ENCODE results near the gene SPTBN2. TPM values are rescaled to one million over a fixed set of nuclear protein-coding genes. Genes with fewer than 3 reads are reported as not detected.
"Not testable (repeated sequence)": the region's sequence is repeated elsewhere in the genome, so short reads cannot be mapped to it uniquely, and the experiment has no call there.

Gene SPTBN2
- total RNA-seq, 1 donor from 2014 or later: 18.1 TPM

DNA sequence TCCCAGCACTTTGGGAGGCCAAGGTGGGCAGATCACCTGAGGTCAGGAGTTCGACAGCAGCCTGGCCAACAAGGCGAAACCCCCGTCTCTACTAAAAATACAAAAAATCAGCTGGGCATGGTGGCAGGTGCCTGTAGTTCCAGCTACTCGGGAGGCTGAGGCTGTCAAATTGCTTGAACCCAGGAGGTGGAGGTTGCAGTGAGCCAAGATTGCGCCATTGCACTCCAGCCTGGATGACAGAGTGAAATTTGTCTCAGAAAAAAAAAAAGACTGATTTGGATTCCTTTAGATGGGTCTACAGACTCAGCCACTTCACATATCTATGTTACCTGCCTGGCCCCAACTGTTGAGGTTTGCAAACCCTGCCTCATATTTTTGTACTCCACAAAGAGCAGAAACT is 4.8 kb downstream of the SPTBN2 start:
- DNase-seq (ENCODE audit: low read depth in 2 of 2): not testable (repeated sequence)

DNA sequence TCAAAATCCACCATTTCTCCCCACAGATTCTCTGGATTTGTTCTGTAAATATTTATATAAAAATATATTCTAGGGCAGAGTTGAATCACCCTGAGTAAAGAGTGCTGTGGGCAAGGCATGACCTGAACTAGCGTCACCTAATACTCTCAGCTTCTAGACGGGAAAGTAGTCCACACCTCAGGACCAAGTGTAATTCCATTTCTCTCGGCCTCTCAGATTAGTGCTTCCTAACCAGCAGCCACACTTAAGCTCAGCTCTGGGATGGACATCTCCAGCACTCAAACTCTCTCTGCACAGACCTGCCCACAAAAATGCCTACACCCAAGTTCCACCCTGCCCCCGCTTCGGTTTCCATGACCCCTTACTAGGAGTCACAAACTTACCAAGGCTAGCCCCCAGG is 5.3 kb downstream of the SPTBN2 start:
- no peak for DNase-seq (ENCODE audit: low read depth in 2 of 2)

DNA sequence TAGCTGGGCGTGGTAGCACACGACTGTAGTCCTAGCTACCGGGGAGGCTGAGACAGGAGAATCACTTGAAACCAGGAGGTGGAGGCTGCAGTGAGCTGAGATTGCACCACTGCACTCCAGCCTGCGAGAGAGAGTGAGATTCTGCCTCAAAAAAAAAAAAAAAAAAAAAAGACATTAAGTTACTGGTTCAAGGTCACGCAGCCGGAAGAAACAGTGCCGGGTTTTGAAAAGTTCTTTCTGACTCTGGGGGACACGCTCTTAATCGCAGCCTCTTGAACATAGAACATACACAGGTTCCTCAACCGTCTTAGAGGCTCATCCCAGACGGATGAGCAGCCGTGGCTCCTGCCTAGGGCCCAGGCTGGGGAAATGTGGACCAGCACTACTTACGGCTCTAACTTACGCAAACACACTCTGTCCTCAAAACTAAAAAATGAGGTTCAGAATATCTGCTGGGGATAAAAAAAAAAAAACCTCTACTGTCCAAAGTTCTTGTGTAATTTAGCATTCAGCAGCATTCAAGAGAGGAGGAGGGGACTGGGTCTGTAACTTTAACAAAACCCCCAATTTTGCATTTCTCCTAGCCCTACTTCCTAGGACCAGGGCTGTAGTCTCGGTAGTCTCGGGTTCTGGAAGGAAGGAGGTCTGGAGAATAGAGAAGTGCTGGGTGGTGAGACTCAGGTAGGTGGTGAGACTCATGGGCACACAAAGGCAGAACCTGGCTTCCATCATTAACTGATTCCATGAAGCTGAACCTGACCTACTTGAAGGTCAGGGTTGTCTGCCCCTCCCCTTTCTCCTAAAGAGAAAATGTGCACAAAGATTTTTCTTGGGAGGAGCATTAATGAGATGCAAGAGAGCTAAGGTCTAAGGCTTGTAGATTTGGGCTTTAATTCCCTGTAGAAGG is 6.0 kb downstream of the SPTBN2 start:
- no peak for DNase-seq (ENCODE audit: low read depth in 2 of 2)

DNA sequence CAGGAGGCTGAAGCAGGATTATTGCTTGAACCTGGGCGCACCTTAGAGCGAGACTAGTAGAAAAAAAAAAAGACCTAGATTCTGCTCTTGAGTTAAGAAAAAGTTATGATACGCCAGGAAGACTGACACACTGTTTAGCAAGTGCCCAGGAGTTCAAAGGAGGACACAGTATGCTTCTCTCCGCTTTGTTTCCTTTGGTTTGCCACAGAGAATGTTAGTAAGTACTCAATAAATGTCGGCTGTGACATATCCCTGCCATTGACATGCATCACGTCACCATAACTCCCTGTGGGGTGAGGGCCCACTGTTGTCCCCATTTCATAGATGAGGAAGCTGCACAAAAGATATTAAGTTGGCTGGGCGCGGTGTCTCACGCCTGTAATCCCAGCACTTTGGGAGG is 7.1 kb downstream of the SPTBN2 start:
- no peak for DNase-seq (ENCODE audit: low read depth in 2 of 2)

DNA sequence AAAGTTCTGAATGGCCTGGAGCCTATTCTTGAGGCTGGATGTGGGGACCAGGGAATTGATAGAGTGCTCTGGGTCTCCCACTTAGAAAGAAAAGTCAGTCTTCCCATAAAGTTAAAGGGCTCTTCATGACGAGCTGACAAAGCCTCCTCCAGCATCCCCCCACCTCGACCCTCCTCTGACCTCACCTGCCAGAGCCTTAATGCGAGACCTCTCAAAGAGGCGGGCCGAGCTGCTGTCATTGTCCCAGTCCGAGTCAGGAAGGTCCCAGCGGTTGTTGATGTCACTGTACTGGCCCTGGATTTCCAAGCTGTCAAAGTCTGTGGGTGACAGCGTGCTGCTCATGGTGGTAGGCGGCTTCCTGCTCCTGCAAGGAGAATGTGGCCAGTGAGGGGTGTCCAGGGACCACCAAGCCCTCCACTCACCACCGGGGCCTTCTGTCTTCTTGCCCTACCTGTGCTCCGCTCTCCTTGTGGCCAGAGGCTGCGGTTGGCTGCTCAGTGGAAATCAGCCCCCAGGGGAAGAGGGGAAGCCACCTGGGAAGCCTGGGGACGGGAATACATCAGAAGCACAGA is 8.0 kb downstream of the SPTBN2 start:
- no peak for DNase-seq (ENCODE audit: low read depth in 2 of 2)

DNA sequence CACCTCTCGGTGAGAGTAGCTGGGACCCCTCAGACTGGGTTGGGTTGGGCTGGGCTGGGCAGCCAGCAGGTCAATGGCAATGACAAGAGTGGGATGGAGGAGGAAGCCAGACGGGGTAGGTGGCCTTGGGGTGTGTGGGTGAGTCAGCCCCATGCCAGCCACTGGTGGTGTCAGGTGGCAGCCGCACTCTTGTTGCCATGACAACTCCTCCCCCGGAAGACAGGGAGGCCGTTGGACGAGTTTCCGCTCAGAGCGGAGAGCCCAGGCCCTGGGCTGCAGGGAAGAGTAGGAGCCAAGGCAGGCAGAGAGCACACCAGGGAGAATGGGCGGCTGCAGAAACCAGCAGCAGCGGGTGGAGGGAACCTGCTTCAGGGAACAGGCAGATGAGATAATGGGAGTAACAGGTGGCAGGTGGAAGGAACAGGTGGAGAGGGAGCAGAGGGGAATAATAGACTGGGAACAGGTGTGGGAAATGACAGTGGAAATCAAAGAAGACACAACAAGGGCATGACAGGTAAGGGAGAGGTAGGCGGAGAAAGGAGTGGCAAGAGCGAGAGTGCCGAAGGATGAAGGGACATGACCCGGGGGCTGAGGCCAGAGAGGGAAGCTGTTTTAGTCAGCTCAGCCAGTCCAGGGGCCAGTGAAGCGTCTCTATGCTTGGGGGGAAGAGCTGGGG is 8.7 kb downstream of the SPTBN2 start:
- peak; percentile 18 to 69 for DNase-seq (ENCODE audit: low read depth in 2 of 2)

DNA sequence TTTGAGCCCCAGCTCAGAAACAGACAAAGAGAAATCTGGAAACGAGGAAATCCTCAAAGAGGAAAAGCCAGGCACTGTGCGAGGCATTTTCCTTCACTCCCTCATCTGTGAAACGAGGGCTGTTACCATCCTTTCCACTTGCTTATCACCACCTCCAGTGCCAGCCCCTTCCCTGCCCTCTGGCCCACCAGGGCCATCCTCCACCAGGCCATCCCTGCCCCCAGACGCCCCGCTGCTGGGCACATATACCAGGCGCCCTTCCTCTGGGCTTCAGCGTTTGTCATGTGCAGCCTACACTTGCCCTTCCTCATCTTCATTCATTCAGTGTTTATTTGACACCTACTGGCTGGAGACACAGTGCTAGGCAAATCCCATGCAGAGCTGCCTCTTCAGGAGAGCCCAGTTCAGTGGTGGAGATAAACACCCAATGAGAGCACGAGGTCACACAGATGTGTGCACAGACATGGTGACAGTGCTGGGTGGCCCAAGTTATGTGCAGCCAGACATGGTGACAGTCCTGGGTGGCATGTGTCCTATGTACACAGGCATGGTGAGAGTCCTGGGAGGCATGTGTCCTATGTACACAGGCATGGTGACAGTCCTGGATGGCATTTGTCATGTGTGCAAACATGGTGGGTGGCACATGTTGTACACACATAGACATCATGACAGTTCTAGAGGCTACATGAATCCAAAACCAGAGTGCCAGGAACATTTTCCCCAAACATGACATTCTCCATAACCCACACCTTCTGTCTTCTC is 9.7 kb downstream of the SPTBN2 start:
- no peak for DNase-seq (ENCODE audit: low read depth in 2 of 2)

DNA sequence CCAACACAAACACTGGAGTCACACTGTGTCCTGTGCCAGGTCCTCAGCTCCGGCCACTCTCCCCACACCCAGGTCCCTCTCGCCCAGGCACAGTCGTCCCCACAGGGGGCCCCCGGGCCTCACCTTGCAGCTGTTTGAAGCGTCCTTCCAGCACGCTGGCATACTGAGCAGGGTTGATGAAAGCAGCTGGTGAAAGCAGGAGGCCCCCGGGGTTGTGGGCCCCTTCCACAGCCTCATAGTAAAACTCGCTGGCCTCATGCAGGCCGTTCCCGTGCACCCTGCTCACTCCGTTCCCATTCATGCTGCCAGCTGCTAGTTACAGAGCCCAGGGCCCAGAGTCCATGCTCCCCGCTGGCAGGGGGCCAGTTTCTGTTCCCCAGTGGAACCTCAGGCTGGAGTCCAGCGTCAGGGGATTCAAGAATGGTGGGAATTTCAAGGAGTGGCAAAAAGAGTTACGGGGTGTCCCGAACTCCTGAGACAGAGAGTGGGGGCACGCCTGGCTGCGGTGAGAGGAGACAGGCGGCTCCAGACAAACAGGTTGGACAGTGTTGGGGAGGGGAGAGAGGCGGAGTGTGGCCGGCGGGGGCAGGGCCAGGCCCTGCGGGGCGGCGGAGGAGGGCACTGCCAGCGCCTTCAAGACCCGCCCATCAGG is 10.6 kb downstream of the SPTBN2 start:
- no peak for DNase-seq (ENCODE audit: low read depth in 2 of 2)

DNA sequence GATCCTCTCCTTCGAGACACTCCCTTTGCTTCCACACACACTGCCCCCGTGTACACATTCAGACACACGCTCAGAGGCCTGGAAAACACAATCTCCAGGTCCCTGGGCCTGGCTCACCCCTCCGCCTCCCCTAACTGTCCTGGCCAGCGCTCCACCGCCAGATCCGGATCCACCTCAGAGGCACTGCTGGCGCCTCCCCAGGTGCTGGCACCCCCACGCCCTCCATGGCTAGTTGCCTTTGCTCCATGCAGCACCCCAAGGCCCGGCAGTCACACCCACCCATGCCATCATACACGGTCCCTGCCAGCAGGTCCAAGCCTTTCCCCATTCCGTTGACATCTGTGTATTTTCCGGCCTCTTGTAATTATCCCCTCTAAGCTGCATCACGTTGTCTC is 11.1 kb downstream of the SPTBN2 start:
- DNase-seq (ENCODE audit: low read depth in 2 of 2): no peak

DNA sequence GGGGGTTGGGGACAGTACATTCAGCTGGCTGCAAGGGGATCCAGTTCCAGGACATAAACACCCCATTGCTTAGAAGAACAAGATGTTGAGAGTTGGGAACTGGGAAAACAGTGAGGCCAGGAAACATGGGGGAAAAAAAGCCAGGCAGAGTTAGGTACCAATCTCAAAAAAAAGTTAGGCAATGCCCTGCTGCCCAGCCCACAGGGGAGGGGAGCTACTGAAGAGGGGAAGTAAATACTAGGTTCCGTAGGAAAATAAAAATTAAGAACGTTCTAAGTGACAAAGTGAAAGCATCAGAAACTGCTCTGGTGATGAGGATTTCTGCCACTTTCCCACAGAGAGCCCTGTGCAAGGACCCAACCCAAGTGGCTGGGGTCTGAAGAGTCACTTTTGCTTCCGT is 12.0 kb downstream of the SPTBN2 start:
- no peak for DNase-seq (ENCODE audit: low read depth in 2 of 2)

DNA sequence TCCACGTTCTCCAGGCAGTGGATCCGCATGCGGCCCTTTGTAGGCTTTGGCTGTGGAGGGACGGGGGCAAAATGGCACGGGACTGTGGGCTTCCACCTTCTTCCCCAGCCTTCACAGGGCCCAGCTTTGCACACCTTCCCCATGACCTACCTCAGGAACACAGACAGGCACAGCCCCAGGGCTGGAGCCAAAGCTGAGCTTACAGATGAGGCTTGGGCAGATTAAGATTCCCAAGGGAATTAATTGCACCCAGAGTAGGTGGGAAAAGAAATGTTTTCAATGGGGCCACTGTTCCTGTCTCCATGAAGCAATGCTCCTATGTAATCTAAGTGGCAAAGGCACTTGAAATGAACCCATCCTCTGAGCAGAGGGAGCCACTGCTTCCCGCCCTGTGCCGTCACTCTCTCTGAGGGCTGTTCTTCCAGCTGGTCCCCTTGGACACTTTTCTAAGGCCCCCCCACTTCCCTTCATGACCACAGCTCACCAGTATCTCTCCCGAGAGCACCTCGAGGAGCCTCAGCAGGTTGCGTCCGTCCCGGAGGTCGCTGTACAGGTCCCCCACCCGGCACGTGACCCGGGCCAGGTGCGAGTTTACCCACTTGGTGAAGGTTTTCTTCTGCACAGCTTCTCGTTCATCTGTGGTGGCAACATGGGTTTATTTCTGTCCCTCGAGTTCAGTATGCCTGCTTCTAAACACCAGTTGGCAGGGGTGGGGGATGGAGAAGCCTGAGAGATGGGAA is 13.5 kb downstream of the SPTBN2 start:
- DNase-seq (ENCODE audit: low read depth in 2 of 2): no peak

DNA sequence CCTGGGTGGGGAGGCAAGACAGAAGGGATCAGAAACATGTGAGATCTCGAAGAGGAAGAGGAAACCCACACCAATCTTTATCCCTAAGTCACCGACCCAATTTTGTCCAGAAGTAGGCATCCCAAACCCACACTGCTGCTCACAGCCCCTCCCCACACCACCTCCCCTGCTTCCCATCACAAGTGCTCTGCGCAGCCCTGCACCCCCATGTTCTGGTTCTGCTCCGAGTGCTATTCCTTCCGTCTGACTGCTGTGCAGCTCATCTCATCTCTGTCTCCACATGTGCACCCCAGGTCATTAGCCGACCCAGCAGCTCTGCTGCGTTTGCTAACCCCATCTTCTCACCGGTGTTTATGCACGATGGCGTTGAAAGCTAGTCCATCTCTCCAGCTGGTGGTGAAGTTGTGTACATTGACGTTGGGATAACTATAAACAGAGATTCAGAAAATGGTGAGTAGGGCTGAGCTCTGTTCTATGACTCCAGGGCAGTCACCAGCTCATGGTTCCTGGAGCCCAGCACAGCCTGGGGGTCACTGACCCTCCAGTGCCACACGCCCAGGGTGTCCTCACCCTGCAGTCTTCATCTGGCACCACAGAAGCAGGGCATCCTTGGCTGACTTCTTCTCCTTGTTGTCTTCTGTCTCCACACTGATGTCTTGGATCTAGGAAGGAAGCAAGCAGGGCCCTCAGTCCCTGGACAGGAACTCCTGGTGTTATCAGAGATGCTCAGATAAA is 15.1 kb downstream of the SPTBN2 start:
- DNase-seq (ENCODE audit: low read depth in 2 of 2): no peak

DNA sequence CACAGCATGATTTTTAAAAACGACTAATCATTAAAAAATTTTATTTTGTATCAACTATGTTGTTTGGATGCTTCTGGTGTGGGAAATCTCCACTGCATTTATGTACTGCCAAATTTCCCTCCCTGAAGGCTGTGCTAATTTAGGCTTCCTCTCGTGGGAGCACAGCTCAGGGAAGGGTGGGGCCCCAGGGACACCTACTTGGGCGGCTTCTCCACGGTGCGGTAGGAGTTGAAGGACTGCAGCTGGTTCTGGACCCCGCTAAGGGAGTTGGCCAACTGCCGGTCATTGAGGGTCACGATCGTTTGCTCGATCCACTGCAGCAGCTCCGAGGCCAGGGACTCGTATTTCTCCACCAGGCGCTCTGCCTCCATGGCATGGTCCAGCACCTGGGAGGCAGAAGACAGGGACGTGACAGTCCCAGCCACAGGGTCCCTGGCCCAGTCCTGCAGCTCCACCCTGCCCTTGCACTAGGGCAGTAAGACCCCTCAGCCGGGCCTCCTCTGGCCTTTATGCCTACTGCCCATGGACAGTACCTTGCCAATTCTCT is 18.6 kb downstream of the SPTBN2 start:
- no peak for DNase-seq (ENCODE audit: low read depth in 2 of 2)

DNA sequence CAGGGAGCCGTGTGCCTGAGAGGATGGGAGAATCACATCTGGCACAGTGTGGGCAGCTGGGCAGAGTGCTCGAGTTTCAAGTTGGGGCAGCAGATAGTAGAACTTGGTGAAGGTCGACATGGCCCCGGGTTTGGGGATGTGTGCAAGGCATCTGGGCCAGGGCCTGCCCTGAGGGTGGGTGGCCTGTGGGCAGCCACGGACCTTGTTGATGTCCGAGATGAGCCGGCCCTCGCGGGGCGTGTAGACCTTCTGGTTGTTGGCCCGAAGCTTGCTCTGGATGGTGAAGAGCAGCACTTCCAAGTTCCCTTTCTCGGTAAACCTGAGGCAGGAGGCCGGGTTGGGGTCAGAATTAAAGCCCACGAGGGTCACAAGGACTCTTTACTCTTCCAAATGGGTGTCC is 20.3 kb downstream of the SPTBN2 start:
- no peak for DNase-seq (ENCODE audit: low read depth in 2 of 2)

DNA sequence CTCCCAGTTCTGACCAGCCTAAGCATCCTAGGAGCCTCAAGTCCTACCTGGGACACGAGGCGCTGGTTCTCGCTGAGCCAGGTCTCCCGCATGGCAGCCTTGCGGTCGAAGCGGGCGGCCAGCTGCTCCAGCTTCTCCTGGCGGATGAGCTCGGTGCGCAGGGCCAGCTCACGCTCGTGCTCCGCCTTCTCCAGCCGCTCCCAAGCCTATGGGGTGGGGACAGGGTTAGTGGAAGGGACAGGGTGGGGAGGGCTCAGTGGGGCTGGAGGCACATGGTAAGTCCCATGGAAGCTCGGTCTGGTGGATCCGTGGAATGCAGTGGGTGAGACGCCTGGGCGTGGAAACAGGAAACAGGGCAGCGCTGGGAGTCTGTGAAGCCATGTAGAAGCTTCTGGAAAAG is 20.9 kb downstream of the SPTBN2 start:
- DNase-seq (ENCODE audit: low read depth in 2 of 2): no peak

DNA sequence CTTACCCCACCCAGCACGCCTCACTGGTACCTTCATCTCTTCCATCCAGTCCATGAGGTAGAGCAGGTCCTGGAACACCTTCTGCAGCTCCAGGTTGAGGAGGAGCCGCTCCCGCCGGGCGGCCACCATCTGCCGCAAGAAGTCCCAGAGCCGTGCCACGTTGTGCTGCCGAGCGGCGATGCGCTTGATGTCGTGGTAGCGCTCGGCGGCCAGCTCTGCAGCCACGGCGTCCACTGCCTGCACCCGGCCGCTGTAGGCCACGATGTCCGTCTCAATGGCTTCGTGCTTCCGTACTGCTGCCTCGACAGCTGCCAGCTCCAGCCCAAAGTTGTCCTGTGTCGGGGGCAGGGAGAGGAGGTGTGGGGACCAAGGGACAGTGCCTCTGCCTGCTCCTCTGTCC is 21.5 kb downstream of the SPTBN2 start:
- DNase-seq (ENCODE audit: low read depth in 2 of 2): no peak

DNA sequence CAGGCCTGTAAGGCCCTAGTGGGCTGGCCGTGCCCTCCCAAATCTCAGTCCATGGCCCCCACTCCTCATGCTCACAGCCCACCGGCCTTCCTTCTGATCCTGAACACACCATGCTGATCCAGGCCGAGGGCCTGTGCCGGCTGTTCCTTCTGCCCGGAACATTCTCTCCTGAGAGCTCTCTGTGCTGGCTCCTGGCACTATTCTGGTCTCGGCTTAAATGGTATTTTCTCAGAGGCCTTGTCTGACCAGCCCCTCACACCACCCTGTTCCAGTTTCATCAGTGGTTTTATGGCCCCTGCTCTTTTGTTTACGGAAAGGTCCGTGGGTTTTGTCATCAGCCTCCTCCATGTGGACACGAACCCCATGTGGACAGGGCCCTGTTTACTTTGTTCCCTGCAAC is 22.0 kb downstream of the SPTBN2 start:
- no peak for DNase-seq (ENCODE audit: low read depth in 2 of 2)

DNA sequence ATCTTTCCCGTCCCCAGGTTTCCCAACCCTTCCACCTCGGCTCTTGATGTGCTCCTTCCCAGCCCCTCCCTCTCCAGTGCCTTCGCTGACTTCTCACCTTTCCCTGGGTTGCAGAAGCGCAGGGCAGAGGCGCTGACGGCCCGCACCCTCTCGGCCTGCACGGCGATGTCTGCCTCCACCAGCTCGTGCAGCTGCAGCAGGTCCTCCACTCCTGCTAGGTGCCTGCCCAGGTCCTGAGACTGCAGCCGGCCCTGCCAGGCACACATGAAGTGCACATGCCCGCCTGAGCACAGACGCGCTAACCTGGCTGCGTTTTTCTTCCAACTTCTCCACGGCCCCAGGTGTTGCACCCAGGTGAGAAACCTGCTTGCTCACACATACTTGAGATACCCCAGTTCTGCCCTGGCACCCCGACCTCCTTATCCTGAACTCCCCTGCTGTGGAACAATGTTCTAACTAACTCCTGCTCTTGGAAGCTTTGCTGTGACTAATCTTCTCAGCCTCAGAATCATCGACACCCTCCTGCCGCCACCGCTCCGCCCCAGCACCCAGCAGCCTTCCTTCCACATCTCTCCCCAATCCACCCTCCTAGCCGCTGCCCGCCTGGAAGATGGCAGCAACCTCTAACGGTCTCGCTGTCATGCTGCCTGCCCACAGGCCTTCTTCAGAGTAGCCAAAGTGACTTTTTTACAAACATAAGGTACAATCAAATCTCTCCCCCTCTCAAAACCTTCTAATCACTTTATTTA is 23.3 kb downstream of the SPTBN2 start:
- DNase-seq (ENCODE audit: low read depth in 2 of 2): no peak

Data from dermis microvascular lymphatic vessel endothelial cell (primary cell).